Suprapubic skin (tissue), 4 donors: ENCODE measurements around the gene LILRA5. TPM values are rescaled to one million over a fixed set of nuclear protein-coding genes. Genes with fewer than 3 reads are reported as not detected.

Experiments
- DNase-seq, 2 donors: peaks; one replicate each; pipeline ENCODE4 v3.0.0-alpha.2; 2019; ENCODE audit warnings: low spot score in 2 of 2
- H3K27ac ChIP-seq: fragments of 200-600 bp; sonication (generic); one replicate; pipeline ENCODE4 v1.5.1; 2019
- H3K27me3 ChIP-seq: fragments of 200-600 bp; sonication (generic); one replicate; pipeline ENCODE4 v1.5.1; 2019
- H3K36me3 ChIP-seq: fragments of 200-600 bp; sonication (generic); one replicate; pipeline ENCODE4 v1.5.1; 2019
- H3K4me1 ChIP-seq: fragments of 200-600 bp; sonication (generic); one replicate; pipeline ENCODE4 v1.5.1; 2019
- H3K4me3 ChIP-seq: fragments of 200-600 bp; sonication (generic); one replicate; pipeline ENCODE4 v1.5.1; 2019; ENCODE audit warnings: mild to moderate bottlenecking
- H3K9me3 ChIP-seq: fragments of 200-600 bp; sonication (generic); one replicate; pipeline ENCODE4 v1.5.1; 2019
- EP300 ChIP-seq: sonication (generic); formaldehyde crosslinking; IDR thresholded peaks from one replicate; pipeline ENCODE4 v1.6.1; 2017; ENCODE audit warnings: antibody characterized with exemption
- POLR2A ChIP-seq, 2 donors: fragments of 450-650 bp; IDR thresholded peaks; one replicate each; pipeline ENCODE4 v1.6.1; 2017; ENCODE audit warnings: antibody characterized with exemption in 2 of 2, mild to moderate bottlenecking in 2 of 2, moderate library complexity in 2 of 2
- POLR2AphosphoS5 ChIP-seq, 3 donors: sonication (generic); formaldehyde crosslinking; IDR thresholded peaks; one replicate each; pipeline ENCODE4 v1.6.1; 2017; ENCODE audit warnings: antibody characterized with exemption in 3 of 3
- WGBS: methylation state at CpG from one replicate; pipeline ENCODE4 v1.1.5; 2018; 5-methylcytosine and 5-hydroxymethylcytosine counted together
- total RNA-seq, 4 donors: library from RNA; depleted of rRNA; stranded (reverse); fragments of >200 nt; gene quantifications; one replicate each; pipeline ENCODE4 v1.1.0, GENCODE V29; 2016
- TF ChIP-seq, protein P1 (sequence below), 2 donors: fragments of 200-600 bp in 1 of 2; fragments of 450-650 bp in 1 of 2; sonication (generic) in 1 of 2; IDR thresholded peaks; one replicate each; pipeline ENCODE4 v1.5.1; 2016 to 2019; ENCODE audit warnings: antibody characterized with exemption in 2 of 2, mild to moderate bottlenecking in 1 of 2, moderate library complexity in 1 of 2

Gene LILRA5
- total RNA-seq, 4 donors from 2014 or later: not detected

DNA sequence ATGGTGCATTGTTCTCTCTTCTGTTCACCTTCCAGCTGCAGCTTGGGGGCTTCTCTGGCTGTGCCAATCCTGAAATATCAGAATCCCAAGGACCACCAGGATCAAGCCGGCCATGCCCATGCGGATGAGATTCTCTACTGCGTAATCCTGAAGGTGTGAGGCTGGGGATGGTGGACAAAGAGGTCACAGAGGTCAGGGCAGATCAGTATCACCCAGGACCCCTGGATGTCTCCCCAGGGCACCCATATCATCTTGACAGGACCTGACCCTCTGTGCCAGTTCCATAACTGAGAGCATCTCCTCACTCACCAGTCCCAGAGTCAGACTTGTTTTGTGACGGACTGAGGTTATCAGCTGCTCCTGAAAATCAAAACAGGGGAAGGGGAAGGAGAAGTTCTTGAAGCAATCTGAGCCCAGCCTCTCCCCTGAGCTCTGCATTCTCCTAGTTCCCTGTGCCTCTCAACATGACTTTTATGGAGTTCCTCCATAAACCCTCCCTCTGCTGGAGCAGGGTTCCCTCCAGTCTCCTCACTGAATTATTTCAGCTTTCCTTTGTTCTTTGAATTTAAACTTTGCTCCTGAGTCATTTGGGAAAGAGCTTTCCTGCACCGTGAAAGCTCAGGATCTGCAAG is 5.5 kb downstream of the LILRA5 start:
- no peak overlapping the region for H3K27ac ChIP-seq
- DNase-seq: no peak
- no peaks in the 10 kb centered on the region for H3K9me3 ChIP-seq
- peaks cover 24% of the 10 kb centered on the region for H3K27me3 ChIP-seq
- 90% methylated on average over 5 of the region's 5 CpGs for WGBS
- no peak overlapping the region for H3K4me3 ChIP-seq
- TF ChIP-seq POLR2A (IDR thresholded peaks at IDR 0.05) (no peak), POLR2AphosphoS5 (IDR thresholded peaks at IDR 0.05) (no peak), EP300 (no peak)
- TF ChIP-seq, protein P1, sequence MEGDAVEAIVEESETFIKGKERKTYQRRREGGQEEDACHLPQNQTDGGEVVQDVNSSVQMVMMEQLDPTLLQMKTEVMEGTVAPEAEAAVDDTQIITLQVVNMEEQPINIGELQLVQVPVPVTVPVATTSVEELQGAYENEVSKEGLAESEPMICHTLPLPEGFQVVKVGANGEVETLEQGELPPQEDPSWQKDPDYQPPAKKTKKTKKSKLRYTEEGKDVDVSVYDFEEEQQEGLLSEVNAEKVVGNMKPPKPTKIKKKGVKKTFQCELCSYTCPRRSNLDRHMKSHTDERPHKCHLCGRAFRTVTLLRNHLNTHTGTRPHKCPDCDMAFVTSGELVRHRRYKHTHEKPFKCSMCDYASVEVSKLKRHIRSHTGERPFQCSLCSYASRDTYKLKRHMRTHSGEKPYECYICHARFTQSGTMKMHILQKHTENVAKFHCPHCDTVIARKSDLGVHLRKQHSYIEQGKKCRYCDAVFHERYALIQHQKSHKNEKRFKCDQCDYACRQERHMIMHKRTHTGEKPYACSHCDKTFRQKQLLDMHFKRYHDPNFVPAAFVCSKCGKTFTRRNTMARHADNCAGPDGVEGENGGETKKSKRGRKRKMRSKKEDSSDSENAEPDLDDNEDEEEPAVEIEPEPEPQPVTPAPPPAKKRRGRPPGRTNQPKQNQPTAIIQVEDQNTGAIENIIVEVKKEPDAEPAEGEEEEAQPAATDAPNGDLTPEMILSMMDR (IDR thresholded peaks at IDR 0.05): no peak
- no peaks in the 10 kb centered on the region for H3K36me3 ChIP-seq
- H3K4me1 ChIP-seq: no peaks in the 10 kb centered on the region

- H3K9me3 ChIP-seq: no peaks in the 10 kb centered on the region
- DNase-seq: no peak
Observed at GRCh38 chr19:54305141-54305540, 7.8 kb downstream of the LILRA5 start.

GRCh38 chr19:54302257-54302656 is 10.7 kb downstream of the LILRA5 start:
- Histone ChIP-seq H3K36me3 (no peaks in the 10 kb centered on the region), H3K27me3 (peaks cover 15% of the 10 kb centered on the region), H3K4me1 (no peaks in the 10 kb centered on the region), H3K4me3 (no peak overlapping the region), H3K27ac (no peak overlapping the region), H3K9me3 (no peaks in the 10 kb centered on the region)
- 72% methylated on average over 4 of the region's 4 CpGs for WGBS
- DNase-seq: peak in 1 of 2 donors; percentile 40
- TF ChIP-seq EP300 (no peak), POLR2A (IDR thresholded peaks at IDR 0.05) (no peak), POLR2AphosphoS5 (IDR thresholded peaks at IDR 0.05) (no peak)
- TF ChIP-seq, protein P1 (IDR thresholded peaks at IDR 0.05): no peak

More at GRCh38 chr19:54305141-54305540, 7.8 kb downstream of the LILRA5 start:
- TF ChIP-seq EP300: no peak
- TF ChIP-seq, protein P1 (IDR thresholded peaks at IDR 0.05): no peak
- TF ChIP-seq POLR2AphosphoS5 (IDR thresholded peaks at IDR 0.05): no peak
- TF ChIP-seq POLR2A (IDR thresholded peaks at IDR 0.05): no peak
- WGBS: 92% methylated on average over 1 of the region's 1 CpG
- Histone ChIP-seq H3K36me3 (no peaks in the 10 kb centered on the region), H3K27me3 (peaks cover 15% of the 10 kb centered on the region), H3K27ac (no peak overlapping the region), H3K4me1 (no peaks in the 10 kb centered on the region), H3K4me3 (no peak overlapping the region)

GRCh38 chr19:54299515-54299914 is 13.5 kb downstream of the LILRA5 start:
- Histone ChIP-seq H3K27me3 (peaks cover 6% of the 10 kb centered on the region), H3K4me1 (no peaks in the 10 kb centered on the region), H3K9me3 (no peaks in the 10 kb centered on the region), H3K36me3 (no peaks in the 10 kb centered on the region), H3K4me3 (no peak overlapping the region), H3K27ac (no peak overlapping the region)
- WGBS: 91% methylated on average over 5 of the region's 5 CpGs
- DNase-seq: peak in 1 of 2 donors; percentile 54
- no peak for TF ChIP-seq POLR2A (IDR thresholded peaks at IDR 0.05)
- TF ChIP-seq, protein P1 (IDR thresholded peaks at IDR 0.05): no peak
- no peak for TF ChIP-seq POLR2AphosphoS5 (IDR thresholded peaks at IDR 0.05)
- TF ChIP-seq EP300: no peak

DNA sequence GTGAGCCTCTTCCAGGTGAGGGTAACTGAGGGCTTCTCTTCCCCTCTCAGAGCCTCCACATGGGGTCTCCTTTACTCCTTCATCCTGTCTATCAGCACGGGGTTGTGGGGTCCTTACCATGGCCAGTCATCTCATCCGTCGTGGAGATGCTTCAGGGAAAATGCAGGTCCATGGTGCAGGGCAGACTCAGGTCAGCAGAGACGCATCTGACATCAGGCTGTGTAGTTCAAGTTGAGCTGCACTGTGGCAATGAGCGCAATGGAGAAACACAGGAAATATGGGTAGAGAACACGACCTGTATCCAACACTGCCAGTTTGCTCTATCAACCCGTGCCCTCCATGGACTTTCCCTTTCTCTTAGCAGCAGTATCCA is 13.9 kb downstream of the LILRA5 start:
- H3K27me3 ChIP-seq: peaks cover 8% of the 10 kb centered on the region
- no peak overlapping the region for H3K4me3 ChIP-seq
- TF ChIP-seq, protein P1 (IDR thresholded peaks at IDR 0.05): no peak
- no peak for TF ChIP-seq POLR2AphosphoS5 (IDR thresholded peaks at IDR 0.05)
- no peak for TF ChIP-seq EP300
- TF ChIP-seq POLR2A (IDR thresholded peaks at IDR 0.05): no peak
- H3K27ac ChIP-seq: no peak overlapping the region
- H3K9me3 ChIP-seq: no peaks in the 10 kb centered on the region
- H3K4me1 ChIP-seq: no peaks in the 10 kb centered on the region
- 58% methylated on average over 7 of the region's 7 CpGs for WGBS
- no peaks in the 10 kb centered on the region for H3K36me3 ChIP-seq
- DNase-seq: peak in 1 of 2 donors; percentile 35
